K562 (cell line): ENCODE data around the gene SLC13A4. TPM values are rescaled to one million over a fixed set of nuclear protein-coding genes. Genes with fewer than 3 reads are reported as not detected.

Experiments
- ATF4 ChIP-seq: fragments of 450-650 bp; formaldehyde crosslinking; IDR thresholded peaks from 2 replicates; pipeline ENCODE4 v1.4.0; 2022; ENCODE audit warnings: mild to moderate bottlenecking, moderate library complexity
- JUND ChIP-seq, 2 experiments: IDR thresholded peaks; 2 replicates in 1 of 2; 3 replicates in 1 of 2; pipeline ENCODE4 v1.6.1; 2011; ENCODE audit warnings: borderline replicate concordance in 2 of 2, low read depth in 2 of 2, low read length in 2 of 2, improper control_type of control experiment in 1 of 2, missing biosample characterization in 1 of 2, missing genetic modification characterization in 1 of 2, missing genetic modification reagents in 1 of 2
- ZBTB9 ChIP-seq: fragments of 450-650 bp; formaldehyde crosslinking; IDR thresholded peaks from 2 replicates; pipeline ENCODE4 v1.4.0; 2020; ENCODE audit warnings: mild to moderate bottlenecking, moderate library complexity
- ZNF583 ChIP-seq: fragments of 250-450 bp; sonication (Bioruptor Pico); IDR thresholded peaks from 2 replicates; pipeline ENCODE4 v1.4.0; 2020
- ZNF592 ChIP-seq: fragments of 450-650 bp; IDR thresholded peaks from 2 replicates; pipeline ENCODE4 v1.6.1; 2017; ENCODE audit warnings: antibody characterized with exemption, mild to moderate bottlenecking
- ZSCAN32 ChIP-seq: fragments of 450-650 bp; formaldehyde crosslinking; IDR thresholded peaks from 2 replicates; pipeline ENCODE4 v1.4.0; 2020; ENCODE audit warnings: mild to moderate bottlenecking, moderate library complexity
- polyA plus RNA-seq, 8 experiments: library from polyadenylated mRNA; depleted of rRNA in 4 of 8; stranded (reverse) in 5 of 8; unstranded in 3 of 8; fragments of >200 nt; fragmentation: Nextera tagmentation in 2 of 8; fragmentation: Illumina TruSeq in 1 of 8; extraction: Ambion mirVana in 2 of 8; extraction: Trizol in 1 of 8; gene quantifications; 2 replicates each; pipeline versions ENCODE4 v1.2.1 to v1.2.3, GENCODE V29; 2011 to 2014; ENCODE audit warnings: inconsistent platforms in 1 of 8, missing spikeins in 1 of 8
- total RNA-seq, 7 experiments: library from RNA; depleted of rRNA in 6 of 7; stranded (reverse); fragments of >200 nt in 6 of 7; fragmentation: Illumina TruSeq in 2 of 7; extraction: Trizol in 2 of 7; gene quantifications; 2 replicates each; pipeline versions ENCODE4 v1.2.1 to v1.2.3, GENCODE V29; 2011 to 2021; ENCODE audit warnings: low replicate concordance in 1 of 7

SLC13A4 gene
- total and polyA plus RNA-seq, 9 of the 15 experiments (the other 6 are each of a cell fraction or from before 2014, with no cell fraction given) = 0.11 to 1.0 (median 0.36) TPM

GRCh38 chr7:135644154-135644553 lies 83.8 kb downstream of the SLC13A4 start (continued):
- TF ChIP-seq ZSCAN32 (CRISPR knock-in tag) (0 out of 2 replicates have a peak, but pooled peaks have one; percentile 27), ZNF583 (CRISPR knock-in tag) (0 out of 2 replicates have a peak, but pooled peaks have one; percentile 30), ZBTB9 (CRISPR knock-in tag) (0 out of 2 replicates have a peak, but pooled peaks have one; percentile 11), ATF4 (CRISPR knock-in tag) (0 out of 2 replicates have a peak, but pooled peaks have one; percentile 70), JUND (IDR thresholded peaks at IDR 0.05; ENCODE audit: borderline replicate concordance, low read depth, low read length) (peak; percentile 21; the same call in 1 of the 2 replicates), JUND (tag; IDR thresholded peaks at IDR 0.05; ENCODE audit: borderline replicate concordance, low read depth, low read length) (peak; percentile 59; the same call in 1 of the 3 replicates), ZNF592 (peak; percentile 37; the same call in 1 of the 2 replicates)
